D341Med (cell line): ENCODE measurements around the gene SH3PXD2B.
A peak's percentile ranks its signal among the peaks of the same experiment; 100 is the strongest.
"Not testable (repeated sequence)": the region's sequence is repeated elsewhere in the genome, so short reads cannot be mapped to it uniquely, and the experiment has no call there.

Experiments used
- DNase-seq: peaks from one replicate; pipeline ENCODE4 v3.0.0; 2012; ENCODE audit warnings: low spot score

The SH3PXD2B gene

GRCh38 chr5:172485511-172486202 lies 31.3 kb upstream of the SH3PXD2B start:
- DNase-seq = no peak

GRCh38 chr5:172484664-172485063 lies 30.3 kb upstream of the SH3PXD2B start:
- no peak for DNase-seq

GRCh38 chr5:172482156-172483020 lies 28.1 kb upstream of the SH3PXD2B start:
- no peak for DNase-seq

- no peak for DNase-seq
These were observed 26.9 kb upstream of the SH3PXD2B start for GRCh38 chr5:172481011-172481800.

- no peak for DNase-seq
These were observed 25.4 kb upstream of the SH3PXD2B start for GRCh38 chr5:172479784-172480115.

GRCh38 chr5:172479034-172479783 lies 24.9 kb upstream of the SH3PXD2B start:
- DNase-seq = peak; percentile 86

GRCh38 chr5:172478695-172479033 lies 24.3 kb upstream of the SH3PXD2B start:
- DNase-seq = not testable (repeated sequence)

- DNase-seq = no peak
These were observed 23.9 kb upstream of the SH3PXD2B start for GRCh38 chr5:172478256-172478655.

- DNase-seq = no peak
These were observed 23.1 kb upstream of the SH3PXD2B start for GRCh38 chr5:172477466-172477865.

GRCh38 chr5:172474293-172474692 lies 20.0 kb upstream of the SH3PXD2B start:
- DNase-seq = no peak

GRCh38 chr5:172473427-172473826 lies 19.1 kb upstream of the SH3PXD2B start:
- DNase-seq = no peak

- no peak for DNase-seq
These were observed 15.4 kb upstream of the SH3PXD2B start for GRCh38 chr5:172469697-172470096.

- DNase-seq = no peak
These were observed 11.7 kb upstream of the SH3PXD2B start for GRCh38 chr5:172466062-172466461.

GRCh38 chr5:172463031-172463430 lies 8.7 kb upstream of the SH3PXD2B start:
- DNase-seq = no peak

GRCh38 chr5:172459783-172460165 lies 5.4 kb upstream of the SH3PXD2B start:
- no peak for DNase-seq

- no peak for DNase-seq
These were observed 4.9 kb upstream of the SH3PXD2B start for GRCh38 chr5:172458976-172459782.

- DNase-seq = no peak
These were observed 1.9 kb upstream of the SH3PXD2B start for GRCh38 chr5:172456076-172456722.

GRCh38 chr5:172455511-172456061 lies 1.3 kb upstream of the SH3PXD2B start:
- DNase-seq = no peak

GRCh38 chr5:172455087-172455381 lies 709 bp upstream of the SH3PXD2B start:
- no peak for DNase-seq

GRCh38 chr5:172453986-172454357 lies 353 bp downstream of the SH3PXD2B start:
- peak; percentile 58 for DNase-seq
